Activated naive CD4-positive, alpha-beta T cell (primary cell): ENCODE data around the gene MRM3.
"Not testable (repeated sequence)": the region's sequence is repeated elsewhere in the genome, so short reads cannot be mapped to it uniquely, and the experiment has no call there.

Source experiments
- DNase-seq, 4 experiments: peaks; one replicate each; lab custom pipeline; 2025; lab: John Stamatoyannopoulos, UW

The MRM3 gene

DNA sequence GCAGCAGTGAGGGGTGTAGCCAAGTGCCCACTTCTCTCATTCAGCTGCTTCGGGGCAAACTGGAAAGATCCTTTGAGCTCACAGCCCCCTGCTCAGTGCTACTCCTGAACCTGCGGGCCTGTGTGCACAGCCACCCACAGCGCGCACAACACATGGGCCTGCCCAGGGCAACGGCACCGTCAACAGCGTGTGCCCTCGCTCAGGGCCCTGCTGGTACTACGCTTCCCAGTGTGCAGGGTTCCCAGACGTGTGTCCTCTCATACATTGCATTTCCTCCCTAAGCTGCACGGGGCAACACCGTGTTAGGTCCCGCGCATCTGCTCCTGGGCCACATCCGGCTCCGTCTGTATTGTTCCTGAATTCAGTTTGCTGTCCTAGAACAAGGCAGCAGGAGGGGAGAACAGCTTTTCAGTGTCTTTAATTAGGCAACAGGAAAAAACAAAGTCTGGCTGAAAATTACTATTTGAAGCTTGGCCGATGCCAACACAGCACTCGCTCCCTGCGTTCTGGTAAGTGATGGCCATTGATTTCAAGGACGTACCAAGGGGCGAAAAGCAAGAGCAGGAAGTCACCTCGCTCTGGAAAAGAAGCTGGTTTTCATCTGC lies 15.2 kb downstream of the MRM3 start:
- DNase-seq: no peak

DNA sequence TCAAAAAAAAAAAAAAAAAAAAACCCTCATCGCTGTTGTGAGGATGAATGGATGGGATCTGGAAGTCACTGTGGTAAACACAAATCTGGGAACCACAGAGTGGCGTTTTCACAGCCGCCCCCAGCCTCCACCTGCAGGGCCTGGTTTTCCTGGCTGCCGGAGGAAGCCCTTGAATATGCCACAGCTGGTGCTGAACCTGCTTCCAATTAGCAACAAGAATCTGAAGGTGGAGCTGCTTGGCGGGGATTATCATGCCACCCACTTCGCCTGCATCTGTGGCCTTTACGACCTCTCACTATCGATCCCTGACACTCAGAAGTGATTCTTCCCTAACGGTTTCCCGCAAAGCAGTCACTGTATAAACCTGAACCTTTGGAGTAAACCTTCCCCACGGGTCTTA lies 16.1 kb downstream of the MRM3 start:
- no peak for DNase-seq

DNA sequence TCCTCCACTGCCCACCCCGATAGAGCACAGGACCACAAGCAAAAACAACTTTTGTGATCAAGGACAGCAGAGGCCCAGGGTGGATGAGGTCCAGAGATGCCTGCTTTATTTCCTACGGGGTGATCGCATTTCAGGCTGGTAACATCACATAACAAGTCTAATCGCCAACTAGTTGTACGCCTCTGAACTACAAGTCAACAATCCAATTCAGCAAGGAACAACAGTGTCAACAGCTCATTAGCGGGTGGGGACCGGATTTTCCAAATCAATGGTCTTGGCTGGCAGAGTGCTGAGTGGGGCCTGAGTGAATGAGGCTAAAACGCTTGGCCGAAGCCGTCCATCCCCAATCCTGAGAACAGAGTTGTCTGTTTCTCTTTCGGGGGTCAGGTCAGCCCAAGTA lies 17.1 kb downstream of the MRM3 start:
- no peak for DNase-seq

DNA sequence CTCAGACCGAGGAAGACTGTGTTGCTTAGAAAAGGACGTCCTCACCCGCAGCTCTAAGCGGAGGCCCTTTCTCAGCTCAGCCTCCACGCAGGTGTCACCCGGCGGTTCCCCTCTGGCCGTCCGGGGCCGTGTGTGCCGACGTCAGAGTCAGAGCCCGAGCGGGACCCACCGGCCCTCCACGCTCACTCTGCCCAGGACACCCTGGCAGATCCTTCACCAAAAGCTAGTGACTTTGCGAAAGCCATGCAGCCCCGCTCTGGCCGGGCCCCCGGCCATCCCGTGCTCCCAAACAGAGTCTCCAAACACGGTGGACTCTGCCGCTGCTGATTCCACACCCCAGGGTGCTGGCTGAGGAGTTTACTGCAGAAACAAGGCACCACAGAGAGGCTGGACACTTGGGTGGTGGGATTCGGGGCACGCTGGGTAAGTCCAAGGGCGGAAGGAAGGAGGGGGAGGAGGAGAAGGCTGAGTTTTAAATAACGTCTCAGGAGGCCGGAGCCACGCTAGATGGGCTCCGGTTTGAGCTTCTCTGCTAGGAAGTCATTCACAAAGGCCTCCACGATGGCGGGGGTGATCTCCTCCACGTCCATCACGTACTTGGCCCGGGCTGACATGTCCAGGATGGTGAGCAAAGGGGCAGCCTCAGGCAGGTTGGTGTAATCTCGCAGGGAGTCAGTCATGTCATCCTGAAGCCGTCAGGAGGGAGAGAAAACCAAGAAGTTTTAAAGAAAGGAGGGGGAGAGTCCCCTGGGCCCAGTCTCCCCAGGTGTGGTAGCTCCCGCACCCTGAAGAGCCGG lies 18.5 kb downstream of the MRM3 start:
- no peak for DNase-seq

DNA sequence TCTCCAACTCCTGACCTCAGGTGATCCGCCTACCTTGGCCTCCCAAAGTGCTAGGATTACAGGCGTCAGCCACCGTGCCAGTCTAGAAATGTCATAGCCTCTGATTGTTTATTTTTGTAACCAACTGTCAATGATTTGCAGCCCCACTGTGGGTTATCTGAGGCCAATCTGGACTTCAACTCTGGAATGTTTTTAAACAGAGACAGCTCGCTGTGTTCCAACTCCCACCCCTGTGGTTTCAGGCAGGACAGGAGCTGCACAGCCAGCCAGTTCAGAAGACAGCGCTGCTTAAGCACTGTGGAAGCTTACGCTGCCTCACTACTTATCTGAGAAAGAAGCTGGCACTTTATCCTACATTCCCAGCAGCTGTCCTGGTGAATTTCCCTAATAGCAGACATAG lies 19.5 kb downstream of the MRM3 start:
- DNase-seq: no peak

DNA sequence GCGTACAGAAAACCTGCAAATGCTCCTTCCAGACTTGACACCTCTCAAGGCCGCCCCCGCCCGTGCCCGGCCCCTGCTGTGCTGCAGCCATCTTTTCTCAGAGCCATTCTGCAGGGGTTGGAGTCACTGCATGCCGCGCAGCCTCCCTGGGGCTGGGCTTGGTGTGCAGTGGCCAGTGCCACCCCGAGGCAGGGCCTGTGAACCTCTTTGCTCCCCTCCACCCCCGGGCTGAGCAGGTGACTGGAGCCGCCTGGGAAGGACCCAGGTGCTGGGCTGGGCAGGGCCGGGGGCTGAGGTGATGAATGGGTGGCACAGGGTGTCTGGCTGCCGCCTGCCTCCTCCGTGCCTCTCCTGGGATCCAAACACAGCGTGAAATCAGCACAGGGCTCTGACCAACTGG lies 20.3 kb downstream of the MRM3 start:
- DNase-seq: no peak

DNA sequence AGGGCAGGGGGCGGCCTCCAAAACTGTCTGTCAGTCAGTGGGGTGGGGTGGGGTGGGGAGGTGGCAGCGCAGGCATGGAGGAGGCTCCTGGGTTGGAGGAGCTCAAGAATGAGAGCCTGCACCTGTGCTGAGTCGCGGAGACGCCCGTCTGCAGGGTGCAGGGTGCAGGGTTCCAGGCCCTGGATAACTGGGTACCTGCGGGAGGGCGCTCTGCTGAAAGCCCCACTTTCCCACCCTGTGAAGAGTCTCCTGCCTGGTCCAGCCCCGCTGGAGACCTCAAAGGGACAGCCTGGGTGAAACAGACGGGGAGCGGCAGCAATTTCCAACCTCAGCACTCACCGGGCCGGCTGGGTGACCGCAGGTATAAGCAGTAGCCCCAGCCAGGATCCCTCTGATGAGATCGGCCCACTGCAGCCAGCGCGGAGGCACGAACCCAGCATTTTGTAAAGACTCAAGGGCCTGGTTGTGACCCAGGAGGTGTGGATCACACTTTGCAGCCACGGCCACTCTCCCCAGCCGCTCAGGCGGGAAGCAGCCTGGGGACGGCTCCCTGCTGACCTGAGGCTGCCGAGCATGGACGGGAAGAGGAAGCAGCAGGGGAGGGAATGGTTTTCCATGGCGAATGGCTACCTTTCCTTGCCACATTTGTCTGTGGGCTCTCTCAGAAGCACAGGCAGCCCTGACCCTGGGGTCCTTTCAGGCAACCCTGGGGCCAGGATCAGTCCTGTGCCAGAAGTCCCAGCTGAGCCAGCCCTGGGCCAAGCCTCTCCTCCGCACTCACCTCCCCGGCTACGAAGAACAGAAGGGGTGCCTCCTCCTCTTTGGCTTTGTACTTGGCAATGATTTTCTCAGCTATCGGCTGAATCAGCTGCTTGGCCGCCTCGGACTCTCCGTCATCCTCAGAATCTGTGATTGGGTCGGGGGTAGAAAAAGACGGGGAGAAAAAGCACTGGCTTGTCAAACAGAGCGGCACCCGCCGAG lies 21.0 kb downstream of the MRM3 start:
- no peak for DNase-seq

DNA sequence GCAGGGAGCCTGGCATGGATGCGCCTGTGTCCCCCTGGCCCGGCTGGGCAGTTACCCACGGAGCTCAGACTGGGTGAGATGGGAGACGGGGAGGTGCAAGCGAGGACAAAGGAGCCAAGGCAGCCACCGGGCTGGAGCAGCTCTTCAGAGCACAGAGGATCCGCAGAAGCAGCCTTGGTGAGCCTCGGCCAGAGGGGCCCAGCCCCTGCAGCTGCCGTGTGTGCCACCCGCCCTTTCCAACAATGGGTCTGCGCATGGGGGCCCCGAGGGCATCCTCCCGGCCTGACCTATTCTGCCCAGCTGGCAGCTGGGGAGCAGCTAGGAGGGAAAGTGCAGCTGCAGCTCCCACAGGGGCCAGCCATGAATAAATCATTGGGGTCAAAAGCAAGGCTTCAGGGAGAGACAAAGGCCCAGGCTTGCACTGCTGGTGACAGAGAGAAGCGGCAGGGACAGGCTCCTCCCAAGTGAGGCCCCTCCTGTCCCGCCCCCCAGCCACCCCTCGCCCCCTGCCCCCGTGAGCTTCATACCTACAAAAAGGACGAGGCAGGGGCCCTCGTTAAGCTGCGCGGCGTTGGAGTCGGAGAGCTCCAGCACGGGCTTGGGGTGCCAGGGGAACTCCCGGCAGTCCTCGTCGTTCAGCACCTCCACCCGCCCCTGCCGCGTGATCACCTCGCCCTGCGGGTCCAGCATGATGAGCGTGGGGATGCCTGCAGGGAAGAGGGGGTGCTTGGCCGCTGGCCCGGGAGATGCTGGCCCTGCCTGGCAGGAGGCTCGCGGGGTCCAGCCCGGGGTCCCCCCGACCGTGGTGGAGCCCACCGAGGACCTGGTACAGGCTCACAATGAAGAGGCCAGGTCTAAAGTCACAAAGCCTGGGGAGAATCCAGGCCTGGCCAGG lies 22.6 kb downstream of the MRM3 start:
- DNase-seq: no peak

DNA sequence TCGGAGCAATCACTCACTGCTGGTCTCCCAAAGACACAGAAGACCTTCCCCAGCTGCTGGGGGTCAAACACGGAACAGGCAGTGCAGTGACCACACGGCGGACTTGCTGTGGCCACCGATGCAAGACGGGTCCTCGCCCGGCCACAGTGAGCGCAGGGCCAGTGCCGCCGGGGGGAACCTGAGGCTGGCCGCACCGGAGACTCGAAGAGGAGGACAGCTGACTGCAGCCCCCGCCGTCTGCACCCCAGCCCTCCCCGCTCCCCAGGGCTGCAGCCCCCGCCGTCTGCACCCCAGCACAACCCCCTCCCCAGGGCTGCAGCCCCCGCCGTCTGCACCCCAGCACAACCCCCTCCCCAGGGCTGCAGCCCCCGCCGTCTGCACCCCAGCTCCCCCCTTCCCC lies 23.7 kb downstream of the MRM3 start:
- DNase-seq: not testable (repeated sequence)

DNA sequence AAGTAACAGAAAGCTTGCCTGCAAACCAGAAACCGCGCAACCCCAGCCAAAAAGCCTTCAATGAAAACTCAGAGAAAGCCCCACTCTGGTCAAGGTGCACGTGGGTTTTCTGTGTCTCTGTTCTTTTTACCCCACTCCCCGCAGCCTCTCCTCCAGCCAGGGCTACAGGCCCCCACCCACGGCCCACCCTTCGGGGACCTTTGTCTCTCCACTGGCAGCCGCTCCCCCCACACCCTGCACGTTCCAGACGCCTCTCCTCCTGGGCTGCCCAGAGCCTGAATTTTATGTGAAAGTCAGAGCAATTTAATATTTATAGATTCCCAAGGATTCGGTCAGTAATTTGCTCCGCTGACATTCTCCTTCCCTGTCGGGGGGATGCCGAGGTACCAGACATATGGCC lies 24.2 kb downstream of the MRM3 start:
- DNase-seq: no peak

DNA sequence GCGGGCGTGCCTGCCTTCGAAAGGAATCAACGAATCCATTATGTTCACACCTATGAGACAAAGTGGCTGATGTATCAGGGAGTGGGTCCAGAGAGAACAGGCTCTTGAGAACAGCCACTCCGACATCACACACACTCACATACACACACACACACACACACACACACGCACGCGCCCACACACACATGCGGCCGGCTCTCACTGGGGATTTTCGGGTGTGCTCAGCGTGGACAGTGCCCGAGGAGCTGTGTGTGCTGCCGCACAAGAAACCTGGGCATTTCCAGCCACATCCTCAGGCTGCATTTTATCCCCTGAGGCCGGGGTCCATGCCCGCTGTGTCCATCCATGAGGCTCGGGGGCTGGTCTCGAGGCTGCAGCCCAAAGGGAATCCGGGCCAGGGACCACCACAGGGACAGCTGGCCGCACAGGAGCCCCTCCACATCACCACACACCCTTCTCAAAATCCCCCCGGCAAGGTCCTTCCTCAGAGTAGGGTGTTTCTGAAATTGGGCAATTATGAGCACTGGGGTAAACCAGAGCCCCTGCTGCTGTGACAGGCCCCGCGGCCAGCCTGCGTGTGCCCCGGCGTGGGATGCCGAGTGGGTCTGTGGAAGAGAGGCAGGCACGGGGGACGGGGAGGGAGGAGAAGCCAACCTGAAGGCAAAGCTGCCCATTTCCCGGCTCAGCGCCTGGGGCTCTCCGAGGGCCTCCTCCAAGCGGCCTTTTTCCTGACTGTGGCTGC lies 24.8 kb downstream of the MRM3 start:
- DNase-seq: no peak

DNA sequence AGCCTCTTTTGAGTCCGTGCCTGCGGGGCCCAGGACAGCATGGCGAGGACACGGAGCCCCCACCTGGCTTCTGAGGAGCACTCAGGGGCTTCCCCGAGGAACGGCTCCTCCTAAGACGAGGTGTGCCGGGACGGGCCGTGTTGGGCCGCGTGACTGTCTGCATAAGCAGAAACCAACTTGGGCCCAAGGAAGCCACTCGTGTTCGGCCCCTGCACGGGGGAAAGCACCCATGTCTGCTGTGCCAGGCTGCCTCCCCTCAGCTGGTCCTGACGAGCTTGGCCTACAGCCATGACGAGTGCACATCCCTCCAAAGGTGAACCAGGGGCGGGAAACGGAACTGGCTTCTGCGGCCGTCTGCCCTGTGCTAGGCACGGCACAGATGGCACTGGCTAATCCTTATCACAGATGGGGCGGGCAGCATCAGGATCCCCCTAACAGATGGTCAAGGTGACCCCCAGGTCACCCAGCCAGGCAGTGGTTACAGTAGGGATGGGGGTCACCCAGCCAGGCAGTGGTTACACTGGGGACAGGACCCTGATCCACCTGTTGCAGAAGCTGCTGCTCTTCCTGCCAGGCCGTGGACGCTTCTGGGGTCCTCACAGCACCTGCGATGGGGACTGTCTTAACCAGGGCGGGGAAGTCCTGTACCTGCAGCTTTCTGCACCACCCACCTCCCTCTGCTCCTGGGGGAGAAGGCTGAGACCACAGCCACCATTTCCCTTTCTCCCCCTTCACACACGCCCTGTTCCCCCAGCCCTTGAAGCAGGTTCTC lies 25.6 kb downstream of the MRM3 start:
- DNase-seq: no peak

DNA sequence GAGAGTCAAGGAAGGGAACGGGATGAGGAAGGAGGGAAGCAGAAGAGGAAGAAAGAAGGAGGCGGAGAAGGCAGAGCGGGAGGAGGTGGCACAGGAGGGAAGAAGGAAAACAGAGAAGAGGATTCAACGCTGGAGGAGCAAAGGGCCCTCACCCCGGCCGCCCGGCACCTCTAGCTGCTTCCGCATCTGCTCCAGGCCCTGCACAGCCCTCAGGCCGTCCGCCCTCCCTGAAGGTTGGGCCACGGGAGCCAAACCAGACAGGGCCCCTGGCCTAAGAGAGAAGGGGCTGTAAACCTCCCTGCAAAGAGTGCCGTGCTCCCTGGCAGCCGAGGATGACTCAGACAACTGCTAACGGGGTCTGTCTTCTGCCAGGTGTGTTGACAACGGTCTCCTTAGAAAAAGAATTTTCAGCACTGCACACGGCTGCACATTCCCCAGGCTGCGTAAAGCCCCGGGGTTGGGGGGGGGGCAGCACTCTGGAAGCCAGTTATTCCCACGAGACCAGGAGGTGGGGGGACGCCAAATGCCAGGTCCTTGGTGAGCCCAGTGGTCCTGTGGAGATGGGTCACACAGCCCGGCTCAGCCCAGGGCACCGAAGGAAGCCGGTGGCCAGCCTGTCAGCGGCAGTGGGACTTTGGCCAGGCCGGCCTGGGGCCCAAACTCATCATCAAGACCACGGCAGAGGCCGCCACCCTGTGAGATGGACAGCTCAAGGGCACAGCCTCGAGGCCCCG lies 29.1 kb downstream of the MRM3 start:
- DNase-seq: no peak

DNA sequence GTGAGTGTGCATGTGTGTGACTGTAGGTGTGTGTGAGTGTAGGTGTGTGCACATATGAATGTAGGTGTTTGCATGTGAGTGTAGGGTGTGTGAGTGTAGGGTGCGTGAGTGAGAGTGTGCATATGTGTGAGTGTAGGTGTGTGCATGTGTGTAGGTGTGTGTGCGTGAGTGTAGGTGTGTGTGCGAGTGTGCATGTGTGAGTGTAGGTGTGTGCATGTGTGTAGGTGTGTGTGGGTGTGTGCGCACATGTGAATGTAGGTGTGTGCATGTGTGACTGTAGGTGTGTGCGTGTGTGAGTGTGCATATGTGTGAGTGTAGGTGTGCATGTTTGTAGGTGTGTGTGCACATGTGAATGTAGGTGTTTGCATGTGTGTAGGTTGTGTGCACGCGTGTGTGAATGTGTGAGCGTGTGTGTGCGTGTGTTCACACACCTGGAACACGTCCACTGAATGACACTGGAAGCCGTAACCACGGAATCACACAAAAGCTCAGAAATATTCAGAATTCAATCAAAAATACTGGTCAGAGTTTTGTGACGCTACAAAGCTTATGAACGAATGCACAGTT lies 30.6 kb downstream of the MRM3 start:
- DNase-seq: no peak

DNA sequence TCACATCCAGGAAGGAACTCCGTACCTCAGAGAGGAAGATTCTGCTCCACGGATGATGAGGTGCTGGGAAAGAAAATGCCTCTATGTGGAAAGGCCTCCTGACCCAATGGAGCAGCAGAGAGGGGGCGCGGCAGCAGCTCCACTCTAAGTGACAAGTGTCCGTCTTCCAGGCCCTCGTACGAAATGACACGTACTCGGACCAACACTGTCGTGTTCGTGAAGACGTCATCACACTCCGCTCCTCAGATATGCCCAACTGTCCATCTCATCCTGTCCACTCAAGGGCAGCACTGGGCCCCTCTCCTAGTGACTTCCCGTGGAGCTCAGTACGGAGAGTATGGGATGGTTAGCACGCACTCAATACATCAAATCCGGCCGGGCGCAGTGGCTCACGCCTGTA lies 32.2 kb downstream of the MRM3 start:
- DNase-seq: no peak

DNA sequence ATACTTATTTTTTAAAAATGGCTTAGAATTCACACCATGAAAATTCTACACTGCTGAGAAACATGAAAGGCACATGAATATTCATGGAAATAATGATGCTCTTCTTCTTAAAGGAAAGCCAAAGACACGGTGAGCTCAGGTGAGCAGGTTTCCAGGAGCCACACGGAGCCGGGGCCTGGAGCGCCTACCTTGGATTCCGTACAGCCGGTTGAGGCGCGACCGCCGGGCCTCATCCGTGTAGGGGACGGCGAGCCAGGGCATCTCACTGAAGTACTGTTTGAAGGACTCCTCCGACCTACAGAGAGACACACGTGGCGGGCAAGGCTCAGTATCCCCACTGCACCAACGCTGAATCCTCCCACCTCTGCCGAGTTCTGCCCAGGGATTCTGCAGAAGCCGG lies 37.1 kb downstream of the MRM3 start:
- no peak for DNase-seq

DNA sequence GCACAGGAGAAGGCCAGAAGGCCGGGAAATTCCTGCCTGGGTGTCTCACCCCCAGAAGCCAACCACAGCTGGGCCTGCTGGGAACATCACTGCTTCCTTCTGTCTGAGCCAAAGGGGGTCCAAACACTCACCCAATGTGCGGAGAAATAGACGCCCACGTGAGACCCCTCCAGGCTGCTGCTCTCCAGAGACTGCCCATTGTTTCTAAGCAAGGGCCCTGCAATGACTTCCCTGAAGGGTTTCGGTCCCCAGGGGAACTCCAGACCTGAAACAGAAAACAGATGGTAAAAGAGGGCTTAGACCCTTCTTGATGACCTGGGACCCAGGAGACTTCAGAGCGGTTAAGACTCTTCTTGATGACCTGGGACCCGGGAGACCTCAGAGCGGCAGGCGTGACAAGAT lies 41.3 kb downstream of the MRM3 start:
- no peak for DNase-seq

DNA sequence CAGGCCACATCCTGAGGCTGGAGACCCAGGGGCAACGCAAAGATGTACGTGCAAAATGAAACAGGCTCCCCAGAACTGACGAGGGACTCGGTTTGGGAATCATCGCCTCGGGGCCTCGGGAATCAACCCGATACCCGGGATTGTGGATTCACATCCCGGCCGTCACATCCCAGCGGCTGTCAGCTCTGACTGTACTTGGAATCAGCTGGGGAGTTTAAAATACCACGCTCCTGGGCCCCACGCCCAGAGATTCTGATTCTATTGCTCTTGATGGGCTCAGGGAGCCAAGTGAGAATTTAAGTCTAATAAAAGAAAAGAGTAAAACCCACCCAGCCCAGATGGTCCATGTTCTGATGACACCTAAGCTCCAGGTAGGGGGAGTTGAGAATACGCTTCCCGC lies 42.2 kb downstream of the MRM3 start:
- no peak for DNase-seq

DNA sequence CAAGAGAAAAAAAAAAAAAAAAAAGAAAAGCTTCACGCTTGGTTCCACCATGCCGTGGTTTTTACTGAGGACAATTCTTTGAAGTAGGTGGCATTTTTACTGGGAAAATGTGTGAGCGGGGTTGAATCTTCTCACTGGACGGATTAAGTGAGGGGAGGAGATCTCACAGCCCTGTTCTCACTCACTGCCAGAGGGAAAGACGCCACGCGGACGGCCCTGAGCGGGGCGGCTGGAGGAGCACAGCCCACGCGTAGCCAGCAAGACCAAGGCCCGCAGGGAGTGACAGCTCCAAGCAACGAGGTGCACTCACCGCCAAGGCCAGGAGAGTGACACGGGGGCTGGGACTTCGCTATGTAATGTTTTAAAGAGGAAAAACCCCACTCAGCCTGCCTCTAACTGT lies 43.1 kb downstream of the MRM3 start:
- DNase-seq: no peak
